Heart left ventricle (tissue), 16 donors: ENCODE results near the gene LRRTM4. TPM values are rescaled to one million over a fixed set of nuclear protein-coding genes. Genes with fewer than 3 reads are reported as not detected.

Source experiments
- ATAC-seq, 4 donors: fragments of 200-7000 bp; cut with Tn5 transposase; one replicate each; pipeline ENCODE4 v1.9.1; 2020 to 2022; ENCODE audit warnings: moderate library complexity in 4 of 4, mild to moderate bottlenecking in 3 of 4, moderate number of reproducible peaks in 1 of 4
- DNase-seq, 5 donors: peaks; one replicate each; pipeline ENCODE4 v3.0.0-alpha.2; 2020
- H3K27ac ChIP-seq, 12 donors: fragments of 200-600 bp; sonication (generic) in 4 of 12; one replicate each; pipeline versions ENCODE4 v1.5.0 to v1.8.0; 2016 to 2022; ENCODE audit warnings: mild to moderate bottlenecking in 2 of 12
- H3K27me3 ChIP-seq, 9 donors: fragments of 200-600 bp; sonication (generic) in 2 of 9; one replicate each; pipeline versions ENCODE4 v1.5.1 to v1.8.0; 2016 to 2022; ENCODE audit warnings: mild to moderate bottlenecking in 3 of 9
- H3K36me3 ChIP-seq, 9 donors: fragments of 200-600 bp; sonication (generic) in 2 of 9; one replicate each; pipeline versions ENCODE4 v1.5.0 to v1.8.0; 2018 to 2022; ENCODE audit warnings: mild to moderate bottlenecking in 2 of 9
- H3K4me1 ChIP-seq, 12 donors: fragments of 200-600 bp; sonication (generic) in 4 of 12; one replicate each; pipeline versions ENCODE4 v1.5.0 to v1.8.0; 2016 to 2022; ENCODE audit warnings: mild to moderate bottlenecking in 3 of 12
- H3K4me3 ChIP-seq, 12 donors: fragments of 200-600 bp; sonication (generic) in 4 of 12; one replicate each; pipeline versions ENCODE4 v1.5.0 to v1.8.0; 2017 to 2022; ENCODE audit warnings: mild to moderate bottlenecking in 9 of 12, moderate library complexity in 4 of 12
- H3K9me3 ChIP-seq, 12 donors: fragments of 200-600 bp; sonication (generic) in 4 of 12; one replicate each; pipeline versions ENCODE4 v1.5.0 to v1.8.0; 2016 to 2022; ENCODE audit warnings: mild to moderate bottlenecking in 1 of 12
- POLR2A ChIP-seq, 2 donors: fragments of 450-650 bp; IDR thresholded peaks; one replicate each; pipeline ENCODE4 v1.6.1; 2017; ENCODE audit warnings: antibody characterized with exemption in 2 of 2, mild to moderate bottlenecking in 2 of 2, moderate library complexity in 2 of 2
- WGBS, 4 donors: extraction: QIAGEN DNeasy Blood & Tissue Kit in 2 of 4; methylation state at CpG; one replicate each; pipeline versions ENCODE4 v1.1.5 to v1.1.7; 2013 to 2018; 5-methylcytosine and 5-hydroxymethylcytosine counted together
- intact Hi-C, 10 donors: fragments of 100-400 bp; cut with DNase I; formaldehyde crosslinking; loops; one replicate each; pipeline versions ENCODE4 v1.11.1 to v1.14.2; 2022
- polyA plus RNA-seq, 2 donors: library from polyadenylated mRNA; stranded (reverse); fragments of 200-250 nt; gene quantifications; one replicate each; pipeline ENCODE4 v1.2.3, GENCODE V29; 2013
- total RNA-seq, 9 donors: library from RNA; depleted of rRNA in 2 of 9; stranded (reverse); fragments of >200 nt in 2 of 9; fragmentation: NEBNext Ultra II Directional in 3 of 9; extraction: Animal tissue kit (Norgen Biotek cat#: 25700) in 3 of 9; gene quantifications; one replicate each; pipeline versions ENCODE4 v1.1.0 to v1.2.4, GENCODE V29; 2016 to 2023
- TF ChIP-seq, protein P1 (sequence below), 12 donors: fragments of 200-600 bp; sonication (generic) in 4 of 12; IDR thresholded peaks; one replicate each; pipeline versions ENCODE4 v1.5.0 to v1.8.0; 2018 to 2022; ENCODE audit warnings: antibody characterized with exemption in 12 of 12, mild to moderate bottlenecking in 5 of 12
- donor health status: ischemic (EF 13 %, LVEDD 7.1; RV severe dilation, severe dysfunction).
- donor health status: healthy with polysubstance abuse.
- donor health status: DM: no; HTN: yes; CAD: no.
- donor health status: DM: no; HTN: no; CAD: no.
- donor health status: ischemic (EF 25% LVEDD 6.9; RV normal size, moderate dysfunction).
- donor health status: ischemic (EF 25% LVEDD 5.7; RV mildly dilated, moderate dysfunction).
- donor health status: healthy.
- donor health status: DM: yes; HTN: yes; CAD: no.
- donor health status: ischemic (EF 35%, LVEDD 5.7; RV mildly dilated, moderate dysfunction).
- donor health status: nonischemic (EF 11% LVEDD 7.7; RV severe dilation, severe dysfunction).
- donor health status: DM: yes; HTN: yes; CAD: no.
- donor health status: PGD.
- donor health status: ischemic (EF 29% LVEDD 5.4; RV normal size, mild dysfunction).
- donor health status: nonischemic (EF 23%, LVEDD 6.1; RV moderate dilation, normal function).

Gene LRRTM4
- total and polyA plus RNA-seq, 11 donors, result 0.15 to 1.3 (median 0.50) TPM; not detected in 1

DNA sequence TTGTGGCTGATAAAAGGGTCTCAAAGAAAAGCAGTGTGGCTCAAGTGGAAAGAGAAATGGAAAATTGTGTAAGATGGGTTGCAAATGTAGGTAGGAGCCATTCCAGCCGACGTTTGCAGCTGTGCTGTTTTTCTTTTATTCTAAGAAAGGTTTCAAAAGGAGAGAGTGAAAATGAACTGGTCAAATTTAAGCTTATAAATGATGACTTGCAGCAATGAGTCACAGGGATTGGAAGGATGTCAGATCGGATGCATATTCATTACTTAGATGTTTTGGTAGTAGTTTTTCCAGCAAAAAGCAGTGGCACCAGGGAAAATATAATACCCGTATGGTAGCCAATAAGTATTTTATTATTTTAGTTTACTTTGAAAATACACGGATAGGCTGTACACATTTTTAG, 79.1 kb downstream of the LRRTM4 start:
- 78 to 85% (median 82%) methylated on average over 5 of the region's 5 CpGs for WGBS, 4 donors
- H3K36me3 ChIP-seq, result no peaks in the 10 kb centered on the region
- DNase-seq (no peak), ATAC-seq (no peak)
- no peaks in the 10 kb centered on the region for H3K27me3 ChIP-seq
- no peaks in the 10 kb centered on the region for H3K9me3 ChIP-seq
- no peak overlapping the region for H3K4me3 ChIP-seq
- intact Hi-C loops, result no loop called here
- TF ChIP-seq, protein P1, sequence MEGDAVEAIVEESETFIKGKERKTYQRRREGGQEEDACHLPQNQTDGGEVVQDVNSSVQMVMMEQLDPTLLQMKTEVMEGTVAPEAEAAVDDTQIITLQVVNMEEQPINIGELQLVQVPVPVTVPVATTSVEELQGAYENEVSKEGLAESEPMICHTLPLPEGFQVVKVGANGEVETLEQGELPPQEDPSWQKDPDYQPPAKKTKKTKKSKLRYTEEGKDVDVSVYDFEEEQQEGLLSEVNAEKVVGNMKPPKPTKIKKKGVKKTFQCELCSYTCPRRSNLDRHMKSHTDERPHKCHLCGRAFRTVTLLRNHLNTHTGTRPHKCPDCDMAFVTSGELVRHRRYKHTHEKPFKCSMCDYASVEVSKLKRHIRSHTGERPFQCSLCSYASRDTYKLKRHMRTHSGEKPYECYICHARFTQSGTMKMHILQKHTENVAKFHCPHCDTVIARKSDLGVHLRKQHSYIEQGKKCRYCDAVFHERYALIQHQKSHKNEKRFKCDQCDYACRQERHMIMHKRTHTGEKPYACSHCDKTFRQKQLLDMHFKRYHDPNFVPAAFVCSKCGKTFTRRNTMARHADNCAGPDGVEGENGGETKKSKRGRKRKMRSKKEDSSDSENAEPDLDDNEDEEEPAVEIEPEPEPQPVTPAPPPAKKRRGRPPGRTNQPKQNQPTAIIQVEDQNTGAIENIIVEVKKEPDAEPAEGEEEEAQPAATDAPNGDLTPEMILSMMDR (IDR thresholded peaks at IDR 0.05), result no peak
- TF ChIP-seq POLR2A (IDR thresholded peaks at IDR 0.05), result no peak
- H3K4me1 ChIP-seq, result no peaks in the 10 kb centered on the region
- no peak overlapping the region for H3K27ac ChIP-seq

DNA sequence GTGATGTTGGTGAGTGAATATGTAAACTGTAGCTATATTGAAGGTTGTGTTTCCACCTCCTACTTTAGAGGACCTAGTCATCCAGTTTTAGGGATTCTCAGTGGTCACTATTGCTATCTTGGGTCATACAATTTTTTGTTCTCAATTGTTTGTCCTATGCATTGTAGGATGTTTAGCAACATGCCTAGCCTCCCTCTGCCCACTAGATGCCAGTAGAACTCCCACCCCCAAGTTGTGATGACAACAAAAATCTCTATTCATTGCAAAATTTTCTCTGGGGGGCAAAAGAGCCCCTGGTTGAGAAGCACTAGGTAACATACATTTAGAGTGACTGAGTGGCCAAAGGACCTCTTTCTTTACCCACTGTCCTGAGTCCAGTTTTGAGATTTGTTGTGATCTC, 87.3 kb downstream of the LRRTM4 start:
- Histone ChIP-seq H3K9me3 (peaks cover 0 to 7% (median 0%) of the 10 kb centered on the region in 12 donors), H3K27ac (no peak overlapping the region), H3K4me3 (no peak overlapping the region), H3K4me1 (no peaks in the 10 kb centered on the region), H3K27me3 (no peaks in the 10 kb centered on the region), H3K36me3 (no peaks in the 10 kb centered on the region)
- TF ChIP-seq, protein P1 (IDR thresholded peaks at IDR 0.05), result peak in 7 of 12 donors; percentile 16 to 37 (median 28)
- TF ChIP-seq POLR2A (IDR thresholded peaks at IDR 0.05), result no peak
- ATAC-seq (no peak), DNase-seq (no peak)
- intact Hi-C loops, result loop anchor here in 3 of 10 donors (5.0 to 10.0 kb wide), 3 partner anchors 80 to 90 kb away; partner anchors contain the start of gene LRRTM4 (in 2 of the 3)

DNA sequence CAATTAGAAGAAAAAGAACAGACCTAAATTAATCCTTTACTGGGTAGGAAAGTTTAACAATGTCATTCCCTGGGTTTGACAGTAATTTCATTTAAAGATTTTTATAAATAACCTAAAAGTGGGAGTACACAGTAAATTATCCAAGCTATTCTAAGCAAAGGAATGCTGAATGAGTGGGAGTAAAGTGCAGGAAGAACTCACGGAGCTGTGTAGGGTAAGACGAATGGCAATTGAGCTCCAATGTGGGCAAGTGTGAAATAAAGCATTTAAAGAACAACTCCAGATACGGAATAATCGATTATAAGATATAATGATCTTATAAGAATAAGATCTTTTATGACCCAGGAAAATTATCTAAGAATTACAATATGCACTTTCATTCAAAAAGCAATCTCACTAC, 93.2 kb downstream of the LRRTM4 start:
- H3K9me3 ChIP-seq, result peaks cover 0 to 7% (median 0%) of the 10 kb centered on the region in 12 donors
- TF ChIP-seq, protein P1 (IDR thresholded peaks at IDR 0.05), result no peak
- TF ChIP-seq POLR2A (IDR thresholded peaks at IDR 0.05), result no peak
- intact Hi-C loops, result no loop called here
- ATAC-seq (no peak), DNase-seq (no peak)
- H3K27me3 ChIP-seq, result no peaks in the 10 kb centered on the region
- no peak overlapping the region for H3K27ac ChIP-seq
- H3K4me3 ChIP-seq, result no peak overlapping the region
- 64 to 75% (median 68%) methylated on average over 4 of the region's 4 CpGs for WGBS, 4 donors
- no peaks in the 10 kb centered on the region for H3K4me1 ChIP-seq
- no peaks in the 10 kb centered on the region for H3K36me3 ChIP-seq

DNA sequence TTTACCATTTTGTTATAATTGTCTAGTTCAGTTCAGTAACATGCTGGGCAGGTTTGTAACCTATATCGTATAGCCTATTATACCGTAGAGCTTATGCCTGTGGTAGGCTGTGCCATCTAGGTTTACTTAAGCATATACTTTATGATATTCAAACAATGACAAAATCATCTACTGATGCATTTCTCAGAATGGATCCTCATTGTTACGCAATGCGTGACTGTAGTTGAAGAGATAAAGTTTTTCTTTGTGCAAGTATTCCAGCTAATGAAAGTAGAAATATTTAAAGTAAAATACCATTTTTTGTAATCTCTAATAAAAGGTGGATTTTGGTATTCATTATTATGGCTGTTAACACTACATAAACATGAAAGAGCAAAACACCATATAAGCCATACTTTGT, 100.2 kb downstream of the LRRTM4 start:
- Histone ChIP-seq H3K27me3 (no peaks in the 10 kb centered on the region), H3K4me3 (no peak overlapping the region), H3K9me3 (no peaks in the 10 kb centered on the region), H3K36me3 (no peaks in the 10 kb centered on the region), H3K4me1 (no peaks in the 10 kb centered on the region), H3K27ac (no peak overlapping the region)
- no peak for DNase-seq
- ATAC-seq, result no peak
- WGBS, 4 donors, result 93 to 98% (median 96%) methylated on average over 4 of the region's 4 CpGs
- intact Hi-C loops, result no loop called here
- TF ChIP-seq POLR2A (IDR thresholded peaks at IDR 0.05), result no peak
- TF ChIP-seq, protein P1 (IDR thresholded peaks at IDR 0.05), result no peak
